HEK293 (cell line): ENCODE results near the gene PPP2R3A.
"Not testable (repeated sequence)": the region's sequence is repeated elsewhere in the genome, so short reads cannot be mapped to it uniquely, and the experiment has no call there.

ENCODE experiments used
- CTCF ChIA-PET: fragments of 350-600 bp; formaldehyde crosslinking; extraction: SDS; loops from one replicate; lab custom pipeline; 2021; ENCODE audit warnings: antibody characterized with exemption; lab: Yijun Ruan, JAX
- POLR2A ChIA-PET: fragments of 300-600 bp; formaldehyde crosslinking; extraction: SDS; loops from one replicate; lab custom pipeline; 2020; ENCODE audit warnings: antibody characterized with exemption, inconsistent platforms; lab: Yijun Ruan, JAX
- H3K27ac ChIP-seq: fragments of 200-500 bp; sonication (Bioruptor generic); 2 replicates; pipeline ENCODE4 v1.5.1; 2014; ENCODE audit warnings: low read depth, low read length, control low read depth, inconsistent platforms; ENCODE audit errors: extremely low read depth
- H3K36me3 ChIP-seq, 2 experiments: fragments of 200-500 bp in 1 of 2; sonication (Bioruptor generic) in 1 of 2; 1 replicate in 1 of 2; 2 replicates in 1 of 2; pipeline ENCODE4 v1.5.1; 2014 to 2017; ENCODE audit warnings: inconsistent platforms in 2 of 2, low read length in 2 of 2; ENCODE audit not compliant: control insufficient read depth in 2 of 2, insufficient read depth in 1 of 2
- H3K4me1 ChIP-seq: fragments of 200-500 bp; sonication (Bioruptor generic); 2 replicates; pipeline ENCODE4 v1.5.1; 2014; ENCODE audit warnings: mild to moderate bottlenecking, low read length, inconsistent platforms; ENCODE audit not compliant: control insufficient read depth, insufficient read depth
- H3K4me3 ChIP-seq: 2 replicates; pipeline ENCODE4 v1.5.1; 2011; ENCODE audit warnings: low read depth, mild to moderate bottlenecking, control low read depth, low read length, moderate library complexity
- H3K9me3 ChIP-seq: fragments of 200-500 bp; sonication (Bioruptor generic); 2 replicates; pipeline ENCODE4 v1.5.1; 2014; ENCODE audit warnings: low read depth, low read length, inconsistent platforms; ENCODE audit not compliant: control insufficient read depth, insufficient read depth
- ELK4 ChIP-seq: IDR thresholded peaks from 2 replicates; pipeline ENCODE4 v1.6.1; 2011; ENCODE audit warnings: mild to moderate bottlenecking, low read depth, low read length, borderline replicate concordance
- FEZF1 ChIP-seq: fragments of 450-650 bp; formaldehyde crosslinking; IDR thresholded peaks from 2 replicates; pipeline ENCODE4 v1.5.1; 2016; ENCODE audit warnings: missing biosample characterization, missing genetic modification characterization
- IKZF3 ChIP-seq: fragments of 450-650 bp; IDR thresholded peaks from 2 replicates; pipeline ENCODE4 v1.5.0; 2018; ENCODE audit warnings: missing biosample characterization, mild to moderate bottlenecking, missing genetic modification characterization, moderate library complexity
- MZF1 ChIP-seq: fragments of 450-650 bp; formaldehyde crosslinking; IDR thresholded peaks from 2 replicates; pipeline ENCODE4 v1.5.1; 2017; ENCODE audit warnings: missing biosample characterization, missing genetic modification characterization, borderline replicate concordance
- OSR2 ChIP-seq: fragments of 450-650 bp; formaldehyde crosslinking; IDR thresholded peaks from 2 replicates; pipeline ENCODE4 v1.5.1; 2016; ENCODE audit warnings: missing biosample characterization, missing genetic modification characterization
- PRDM6 ChIP-seq: fragments of 450-650 bp; formaldehyde crosslinking; IDR thresholded peaks from 2 replicates; pipeline ENCODE4 v1.5.1; 2017; ENCODE audit warnings: missing biosample characterization, missing genetic modification characterization
- SALL2 ChIP-seq: fragments of 450-650 bp; formaldehyde crosslinking; IDR thresholded peaks from 2 replicates; pipeline ENCODE4 v1.5.0; 2017; ENCODE audit warnings: missing biosample characterization, mild to moderate bottlenecking, missing genetic modification characterization, borderline replicate concordance
- SP7 ChIP-seq: fragments of 450-650 bp; formaldehyde crosslinking; IDR thresholded peaks from 2 replicates; pipeline ENCODE4 v1.5.1; 2016; ENCODE audit warnings: missing biosample characterization, missing genetic modification characterization
- WT1 ChIP-seq: fragments of 450-650 bp; formaldehyde crosslinking; IDR thresholded peaks from 2 replicates; pipeline ENCODE4 v1.5.1; 2016; ENCODE audit warnings: missing biosample characterization, missing genetic modification characterization
- ZBTB20 ChIP-seq: fragments of 450-650 bp; formaldehyde crosslinking; IDR thresholded peaks from 2 replicates; pipeline ENCODE4 v1.5.1; 2016; ENCODE audit warnings: missing biosample characterization, missing genetic modification characterization
- ZBTB7A ChIP-seq: fragments of 450-650 bp; formaldehyde crosslinking; IDR thresholded peaks from 2 replicates; pipeline ENCODE4 v1.5.1; 2016; ENCODE audit warnings: low read depth, missing biosample characterization, missing genetic modification characterization
- ZEB2 ChIP-seq: fragments of 450-650 bp; formaldehyde crosslinking; IDR thresholded peaks from 2 replicates; pipeline ENCODE4 v1.5.1; 2016; ENCODE audit warnings: missing biosample characterization, missing genetic modification characterization
- ZNF148 ChIP-seq: fragments of 450-650 bp; formaldehyde crosslinking; IDR thresholded peaks from 2 replicates; pipeline ENCODE4 v1.5.0; 2017; ENCODE audit warnings: missing biosample characterization, missing genetic modification characterization, borderline replicate concordance
- ZNF169 ChIP-seq: fragments of 450-650 bp; formaldehyde crosslinking; IDR thresholded peaks from 2 replicates; pipeline ENCODE4 v1.5.1; 2016; ENCODE audit warnings: missing biosample characterization, missing genetic modification characterization
- ZNF214 ChIP-seq: fragments of 450-650 bp; formaldehyde crosslinking; IDR thresholded peaks from 2 replicates; pipeline ENCODE4 v1.5.1; 2017; ENCODE audit warnings: missing biosample characterization, mild to moderate bottlenecking, missing genetic modification characterization, borderline replicate concordance
- ZNF580 ChIP-seq: fragments of 450-650 bp; formaldehyde crosslinking; IDR thresholded peaks from 2 replicates; pipeline ENCODE4 v1.5.1; 2016; ENCODE audit warnings: missing biosample characterization, missing genetic modification characterization
- ZNF596 ChIP-seq: fragments of 450-650 bp; IDR thresholded peaks from 2 replicates; pipeline ENCODE4 v1.5.0; 2018; ENCODE audit warnings: missing biosample characterization, mild to moderate bottlenecking, missing genetic modification characterization, moderate library complexity
- ZNF624 ChIP-seq: fragments of 450-650 bp; formaldehyde crosslinking; IDR thresholded peaks from 2 replicates; pipeline ENCODE4 v1.5.1; 2017; ENCODE audit warnings: missing biosample characterization, missing genetic modification characterization
- ZNF629 ChIP-seq: fragments of 450-650 bp; formaldehyde crosslinking; IDR thresholded peaks from 2 replicates; pipeline ENCODE4 v1.5.1; 2017; ENCODE audit warnings: missing biosample characterization, missing genetic modification characterization
- ZNF843 ChIP-seq: fragments of 450-650 bp; formaldehyde crosslinking; IDR thresholded peaks from 2 replicates; pipeline ENCODE4 v1.5.1; 2016; ENCODE audit warnings: missing biosample characterization, missing genetic modification characterization
- ZSCAN30 ChIP-seq: fragments of 450-650 bp; IDR thresholded peaks from 2 replicates; pipeline ENCODE4 v1.5.1; 2018; ENCODE audit warnings: missing biosample characterization, mild to moderate bottlenecking, missing genetic modification characterization, moderate library complexity

Gene PPP2R3A

GRCh38 chr3:136162322-136162721 is 196.8 kb downstream of the PPP2R3A start (continued):
- TF ChIP-seq ZNF148 (tag by site-specific recombination) (no peak), ZNF629 (tag by site-specific recombination) (no peak), ZNF624 (tag by site-specific recombination) (no peak), ELK4 (no peak), ZNF580 (tag by site-specific recombination) (no peak), ZSCAN30 (no peak), ZNF169 (tag by site-specific recombination) (no peak)

- H3K4me1 ChIP-seq: peaks cover 16% of the 10 kb centered on the region
- H3K9me3 ChIP-seq, H3K4me3 ChIP-seq, CTCF ChIA-PET, H3K27ac ChIP-seq, H3K36me3 ChIP-seq, POLR2A ChIA-PET: not testable (repeated sequence)
- TF ChIP-seq MZF1 (tag by site-specific recombination): peak; percentile 64; the same call in 1 of the 2 replicates
Measured at GRCh38 chr3:136163607-136164006, 198.1 kb downstream of the PPP2R3A start.

- no peak overlapping the region for H3K27ac ChIP-seq
- no peaks in the 10 kb centered on the region for H3K36me3 ChIP-seq
- no peaks in the 10 kb centered on the region for H3K9me3 ChIP-seq
- ChIA-PET POLR2A (no interaction called here), CTCF (no interaction called here)
- no peak overlapping the region for H3K4me3 ChIP-seq
- peaks cover 16% of the 10 kb centered on the region for H3K4me1 ChIP-seq
- TF ChIP-seq ZBTB20 (tag by site-specific recombination) (0 out of 2 replicates have a peak, but pooled peaks have one; percentile 21), ZEB2 (tag by site-specific recombination) (0 out of 2 replicates have a peak, but pooled peaks have one; percentile 15), FEZF1 (peak; percentile 59; the same call in 1 of the 2 replicates), IKZF3 (tag by site-specific recombination) (peak; percentile 69; the same call in 1 of the 2 replicates), ZNF596 (0 out of 2 replicates have a peak, but pooled peaks have one; percentile 33), ZNF843 (tag by site-specific recombination) (peak; percentile 73), WT1 (tag by site-specific recombination) (0 out of 2 replicates have a peak, but pooled peaks have one; percentile 26), OSR2 (tag by site-specific recombination) (peak; percentile 60; the same call in 1 of the 2 replicates), SALL2 (no peak), ZNF214 (tag by site-specific recombination) (no peak), PRDM6 (tag by site-specific recombination) (peak; percentile 98), ZNF148 (tag by site-specific recombination) (no peak), SP7 (tag by site-specific recombination) (peak; percentile 21; the same call in 1 of the 2 replicates), ZBTB7A (tag by site-specific recombination) (no peak)
Measured at GRCh38 chr3:136166507-136166906, 201.0 kb downstream of the PPP2R3A start.
